HuH-7.5 (cell line): ENCODE measurements around the gene SUPT20H.
"Not testable (repeated sequence)": the region's sequence is repeated elsewhere in the genome, so short reads cannot be mapped to it uniquely, and the experiment has no call there.

Source experiments
- DNase-seq: peaks from one replicate; pipeline ENCODE4 v3.0.0; 2011; ENCODE audit warnings: low spot score

Gene SUPT20H

GRCh38 chr13:37069597-37070103 is 10.2 kb upstream of the SUPT20H start:
- no peak for DNase-seq

- no peak for DNase-seq
Measured at GRCh38 chr13:37068962-37069361, 9.5 kb upstream of the SUPT20H start.

GRCh38 chr13:37067874-37068273 is 8.4 kb upstream of the SUPT20H start:
- DNase-seq, result no peak

GRCh38 chr13:37065890-37066526 is 6.5 kb upstream of the SUPT20H start:
- no peak for DNase-seq

GRCh38 chr13:37059848-37060192 is 332 bp upstream of the SUPT20H start:
- DNase-seq, result no peak

GRCh38 chr13:37056228-37056627 is 3.3 kb downstream of the SUPT20H start:
- not testable (repeated sequence) for DNase-seq

GRCh38 chr13:37053111-37053510 is 6.4 kb downstream of the SUPT20H start:
- not testable (repeated sequence) for DNase-seq

GRCh38 chr13:37049810-37050209 is 9.7 kb downstream of the SUPT20H start:
- no peak for DNase-seq

GRCh38 chr13:37047846-37048245 is 11.6 kb downstream of the SUPT20H start:
- DNase-seq, result no peak

GRCh38 chr13:37047032-37047431 is 12.5 kb downstream of the SUPT20H start:
- no peak for DNase-seq

GRCh38 chr13:37046062-37046461 is 13.4 kb downstream of the SUPT20H start:
- DNase-seq, result no peak

GRCh38 chr13:37040789-37041188 is 18.7 kb downstream of the SUPT20H start:
- DNase-seq, result no peak

GRCh38 chr13:37039896-37040295 is 19.6 kb downstream of the SUPT20H start:
- no peak for DNase-seq

GRCh38 chr13:37037241-37037640 is 22.2 kb downstream of the SUPT20H start:
- no peak for DNase-seq

- no peak for DNase-seq
Measured at GRCh38 chr13:37029617-37030016, 29.9 kb downstream of the SUPT20H start.

- DNase-seq, result no peak
Measured at GRCh38 chr13:37027639-37028038, 31.8 kb downstream of the SUPT20H start.

GRCh38 chr13:37026771-37027170 is 32.7 kb downstream of the SUPT20H start:
- DNase-seq, result no peak

GRCh38 chr13:37023871-37024270 is 35.6 kb downstream of the SUPT20H start:
- DNase-seq, result no peak

- DNase-seq, result no peak
Measured at GRCh38 chr13:37014609-37015008, 44.9 kb downstream of the SUPT20H start.

GRCh38 chr13:37011788-37012187 is 47.7 kb downstream of the SUPT20H start:
- DNase-seq, result no peak

GRCh38 chr13:37011002-37011401 is 48.5 kb downstream of the SUPT20H start:
- DNase-seq, result no peak

GRCh38 chr13:37010424-37010823 is 49.1 kb downstream of the SUPT20H start:
- DNase-seq, result no peak

- DNase-seq, result no peak
Measured at GRCh38 chr13:37009692-37010091, 49.8 kb downstream of the SUPT20H start.

GRCh38 chr13:37001921-37002250 is 57.6 kb downstream of the SUPT20H start:
- no peak for DNase-seq
